AML-193 (cell line): ENCODE data around the gene DDX54.

Experiments used
- DNase-seq, 2 experiments: peaks; one replicate each; lab custom pipeline; 2025; lab: John Stamatoyannopoulos, UW

The DDX54 gene

GRCh38 chr12:113185180-113186032 is at the start of gene DDX54, which contains the start of gene RITA1:
TSS of gene DDX54 (minus strand) at chr12:113185478. CDS start at chr12:113185451, 27 bp downstream.
TSS of gene RITA1 (plus strand) at chr12:113185721. CDS start at chr12:113186747, 1,026 bp downstream.
- DNase-seq: peak; percentile 54 to 63

GRCh38 chr12:113234483-113234882 is 49.2 kb upstream of the DDX54 start:
- DNase-seq: no peak

- DNase-seq: no peak
These were observed 48.7 kb upstream of the DDX54 start for GRCh38 chr12:113233967-113234366.

- DNase-seq: no peak
These were observed 47.7 kb upstream of the DDX54 start for GRCh38 chr12:113232840-113233585.

GRCh38 chr12:113232089-113232839 is 47.0 kb upstream of the DDX54 start:
- no peak for DNase-seq

GRCh38 chr12:113231235-113232088 is 46.2 kb upstream of the DDX54 start:
- no peak for DNase-seq

- no peak for DNase-seq
These were observed 45.3 kb upstream of the DDX54 start for GRCh38 chr12:113230315-113231234.

- no peak for DNase-seq
These were observed 43.2 kb upstream of the DDX54 start for GRCh38 chr12:113228394-113229028.

- DNase-seq: no peak
These were observed 42.6 kb upstream of the DDX54 start for GRCh38 chr12:113227686-113228391.

GRCh38 chr12:113226696-113227568 is 41.7 kb upstream of the DDX54 start:
- no peak for DNase-seq

GRCh38 chr12:113224955-113225354 is 39.7 kb upstream of the DDX54 start:
- no peak for DNase-seq

- DNase-seq: peak in 1 of 2 experiments; percentile 15
These were observed 37.7 kb upstream of the DDX54 start for GRCh38 chr12:113222730-113223531.

- no peak for DNase-seq
These were observed 36.9 kb upstream of the DDX54 start for GRCh38 chr12:113221997-113222729.

- DNase-seq: peak; percentile 99
These were observed 36.1 kb upstream of the DDX54 start, which contains the start of gene TPCN1 for GRCh38 chr12:113221181-113221996. TSS of gene TPCN1 (plus strand) at chr12:113221464. CDS start at chr12:113226853, 5,389 bp downstream.

- DNase-seq: no peak
These were observed 35.4 kb upstream of the DDX54 start for GRCh38 chr12:113220593-113221180.
